SU-DHL-6 (cell line): ENCODE data around the gene HS6ST1.

Experiments used
- CTCF ChIP-seq: fragments of 200-600 bp; sonication (generic); IDR thresholded peaks from one replicate; pipeline ENCODE4 v1.5.1; 2017; ENCODE audit warnings: antibody characterized with exemption, mild to moderate bottlenecking, low read length, moderate library complexity; ENCODE audit not compliant: insufficient read depth, poor library complexity, severe bottlenecking
- EZH2phosphoT487 ChIP-seq: fragments of 200-600 bp; sonication (generic), shearing (Covaris generic); conservative IDR thresholded peaks from 2 replicates; pipeline ENCODE4 v1.6.1; 2018; ENCODE audit warnings: mild to moderate bottlenecking, antibody characterized with exemption, low read length, moderate library complexity, mixed read lengths

GRCh38 chr2:128306081-128306930 is 12.4 kb downstream of the HS6ST1 start:
- no peak for TF ChIP-seq CTCF
- no peak for TF ChIP-seq EZH2phosphoT487
